Measurements from ENCODE around the gene PKNOX2.

Gene PKNOX2

DNA sequence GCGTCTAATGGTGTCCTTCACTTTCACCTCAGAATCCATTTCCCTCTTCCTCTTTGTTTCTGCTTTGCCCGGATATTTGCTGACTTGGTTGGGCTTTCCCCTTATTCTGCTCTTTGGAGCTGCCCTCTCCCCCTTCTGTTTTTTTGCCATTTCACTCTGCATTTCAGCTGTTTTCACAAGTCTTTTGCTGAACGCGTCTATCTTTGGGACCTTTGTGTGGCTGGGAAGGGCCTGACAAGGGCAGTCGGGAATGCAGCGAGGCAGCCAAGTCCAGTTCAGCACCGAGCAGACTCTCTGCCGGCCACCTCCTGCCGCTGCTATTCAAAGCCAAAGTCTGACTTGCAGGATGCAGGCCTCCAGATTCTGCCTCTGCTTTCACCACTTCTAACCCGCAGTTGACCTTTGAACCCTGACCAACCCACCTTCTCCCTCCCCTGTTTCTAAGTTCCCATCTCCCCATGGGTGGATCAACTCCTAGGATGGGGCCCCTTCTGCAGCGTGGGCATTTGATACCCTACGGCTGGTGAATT is 293.3 kb downstream of the PKNOX2 start:
- DNase-seq: no peak

GRCh38 chr11:125460275-125460674 is 295.7 kb downstream of the PKNOX2 start:
- no peak for DNase-seq

DNA sequence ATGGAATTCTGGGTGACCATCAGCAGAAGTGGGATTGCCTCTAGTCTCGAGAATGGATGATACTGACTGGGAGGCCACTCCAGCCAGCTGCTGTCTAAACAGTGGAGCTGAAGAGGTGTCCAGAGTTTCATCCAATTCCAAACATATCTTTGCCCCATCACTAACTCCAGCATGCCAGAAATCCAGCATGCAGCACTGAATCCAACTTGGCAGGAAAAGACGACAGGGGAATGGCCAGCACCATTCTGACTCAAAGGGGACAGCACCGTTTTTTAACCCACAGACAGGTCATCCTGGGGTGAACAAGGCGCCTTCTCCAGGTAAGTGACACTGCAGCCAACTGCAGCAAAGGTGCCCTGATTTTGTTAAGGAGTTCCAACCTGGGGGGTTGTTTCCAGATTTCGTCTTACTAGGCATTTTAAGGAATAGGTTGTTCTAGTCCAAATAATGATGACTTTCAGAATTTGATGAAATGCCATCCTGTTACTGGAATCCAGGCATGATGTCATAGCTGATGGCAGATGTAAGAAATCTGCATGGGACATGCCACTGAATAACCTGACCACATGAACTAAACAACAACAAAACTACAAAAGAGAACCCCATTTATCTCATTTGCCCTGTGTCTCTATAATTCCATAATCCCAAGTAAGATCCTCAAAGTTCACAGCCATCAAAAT is 299.2 kb downstream of the PKNOX2 start:
- DNase-seq: no peak

DNA sequence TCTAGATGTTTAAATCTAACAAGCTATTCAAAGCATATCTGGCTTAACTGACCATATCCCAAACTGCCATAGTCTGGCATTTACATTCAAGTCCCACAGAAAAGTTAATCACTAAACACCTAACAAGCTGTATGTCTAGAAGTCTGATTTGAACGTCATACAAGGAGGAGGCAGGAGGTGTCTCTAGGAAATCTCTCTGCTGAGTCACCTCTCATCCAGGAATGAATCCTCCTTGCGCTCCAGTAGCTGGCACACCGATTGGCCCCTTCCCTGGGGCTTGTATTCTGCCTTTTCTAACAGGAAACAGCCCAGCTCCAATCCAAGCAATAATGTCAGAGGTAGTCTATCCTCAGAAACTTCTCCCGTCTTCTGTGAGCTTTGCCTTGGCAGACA is 299.7 kb downstream of the PKNOX2 start:
- DNase-seq: no peak

DNA sequence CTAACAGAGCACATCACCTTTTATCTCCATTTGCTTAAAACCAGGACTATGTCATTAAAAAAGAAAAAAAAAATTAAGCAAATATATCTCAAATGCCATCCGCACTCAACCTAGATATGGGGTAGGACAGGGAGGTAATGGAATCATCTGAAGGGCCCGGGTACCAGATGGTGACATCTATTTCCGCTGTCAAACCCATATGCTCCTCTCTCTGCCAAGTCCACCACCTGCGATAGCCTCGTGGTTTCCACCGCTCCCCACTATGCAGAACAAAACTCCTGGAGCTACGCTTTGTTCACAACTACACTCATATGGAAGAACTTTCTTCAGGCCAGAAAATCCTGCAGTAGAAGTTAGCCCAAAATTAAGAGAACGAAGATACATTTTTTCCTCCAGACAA is 300.1 kb downstream of the PKNOX2 start:
- no peak for DNase-seq

DNA sequence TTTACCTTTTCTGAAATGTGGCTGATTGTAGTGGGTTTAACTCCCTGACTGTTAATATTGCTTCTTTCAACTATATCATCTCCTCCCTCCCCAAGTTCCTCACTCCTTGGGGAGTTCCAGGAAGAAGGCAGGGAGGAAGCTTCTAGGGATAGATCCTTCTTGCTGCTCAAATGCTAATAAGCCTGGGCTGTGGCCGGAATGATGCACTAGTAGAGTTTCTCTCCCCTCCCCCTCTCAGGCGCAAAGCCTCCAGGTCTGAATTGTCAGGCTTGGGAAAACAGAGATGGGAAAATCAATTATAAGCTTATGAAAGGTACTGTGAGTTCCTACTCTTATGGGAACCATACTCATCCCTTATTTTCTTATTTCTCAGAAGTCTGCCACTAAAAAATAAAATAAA is 300.7 kb downstream of the PKNOX2 start:
- DNase-seq: no peak

- DNase-seq: no peak
Observed at GRCh38 chr11:125465701-125466100, 301.1 kb downstream of the PKNOX2 start.

DNA sequence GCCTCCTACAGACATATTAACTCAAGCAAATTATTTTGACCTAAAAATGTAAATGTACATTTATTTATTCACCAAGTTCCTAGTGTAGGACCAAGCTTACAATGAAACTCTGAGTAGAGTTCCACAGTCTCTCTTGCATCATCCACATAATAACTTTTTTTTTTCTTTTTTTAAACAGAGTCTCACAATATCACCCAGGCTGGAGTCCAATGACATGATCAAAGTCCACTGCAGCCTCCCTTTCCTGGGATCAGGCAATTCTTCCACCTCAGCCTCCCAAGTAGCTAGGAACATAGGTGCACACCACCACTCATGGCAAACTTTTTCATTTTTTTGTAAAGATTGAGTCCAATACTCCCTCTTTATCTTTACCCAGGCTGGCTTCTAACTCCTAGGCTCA is 303.5 kb downstream of the PKNOX2 start:
- no peak for DNase-seq

DNA sequence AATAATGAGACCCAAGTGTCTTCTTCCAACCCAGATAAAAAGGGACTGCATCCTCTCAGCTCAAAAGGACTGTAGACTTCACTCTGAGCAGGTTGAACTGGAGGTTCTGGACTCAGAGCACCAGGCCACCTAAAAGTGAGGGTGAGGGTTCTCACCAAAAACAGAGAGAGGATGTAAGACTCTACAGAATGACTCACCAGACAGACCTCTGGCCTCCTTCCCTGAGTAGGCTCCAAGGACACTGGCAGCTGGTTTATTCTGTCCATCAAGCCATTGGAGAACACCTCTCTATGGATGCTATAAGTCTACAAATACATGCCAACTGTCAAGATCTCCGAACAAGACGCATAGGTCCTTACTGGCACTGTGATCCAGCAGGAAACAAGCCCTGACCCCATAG is 304.3 kb downstream of the PKNOX2 start:
- DNase-seq: no peak

DNA sequence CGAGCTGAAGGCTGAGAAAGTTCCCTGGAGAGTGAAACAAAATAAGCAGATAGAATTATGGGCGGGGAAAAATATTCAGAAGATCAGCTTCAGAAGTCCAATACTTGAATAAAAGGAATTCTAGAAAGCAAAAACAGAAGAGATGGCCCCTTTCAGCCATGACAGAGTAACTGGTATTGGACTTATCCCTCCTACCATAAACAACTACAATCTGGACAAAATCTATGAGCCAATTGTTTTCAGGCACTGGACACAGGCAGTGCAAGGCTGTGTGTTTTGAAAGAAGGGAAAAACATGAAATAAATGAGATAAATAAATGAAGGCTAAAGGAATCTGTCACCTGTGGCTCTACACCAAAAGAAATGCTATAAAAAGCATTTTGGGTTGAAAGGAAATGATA is 305.8 kb downstream of the PKNOX2 start:
- no peak for DNase-seq

DNA sequence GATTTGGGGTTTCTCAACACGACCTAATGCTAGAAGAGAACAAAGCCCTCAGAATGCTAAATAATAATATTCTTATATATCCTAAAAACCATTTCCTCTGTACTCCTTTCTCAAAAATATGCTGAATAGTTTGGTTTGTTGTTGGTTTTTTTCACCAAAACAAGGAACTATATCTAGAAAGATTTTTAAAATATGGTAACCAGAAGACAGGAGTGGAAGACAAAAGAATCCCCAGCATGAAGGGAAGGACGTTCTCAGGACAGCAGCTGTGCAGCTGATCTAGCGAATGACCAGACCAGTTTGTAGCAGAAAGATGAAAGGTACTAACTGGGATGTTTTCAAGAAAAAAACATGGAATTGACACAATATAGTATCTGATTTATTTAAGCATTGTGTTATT is 312.2 kb downstream of the PKNOX2 start:
- no peak for DNase-seq

DNA sequence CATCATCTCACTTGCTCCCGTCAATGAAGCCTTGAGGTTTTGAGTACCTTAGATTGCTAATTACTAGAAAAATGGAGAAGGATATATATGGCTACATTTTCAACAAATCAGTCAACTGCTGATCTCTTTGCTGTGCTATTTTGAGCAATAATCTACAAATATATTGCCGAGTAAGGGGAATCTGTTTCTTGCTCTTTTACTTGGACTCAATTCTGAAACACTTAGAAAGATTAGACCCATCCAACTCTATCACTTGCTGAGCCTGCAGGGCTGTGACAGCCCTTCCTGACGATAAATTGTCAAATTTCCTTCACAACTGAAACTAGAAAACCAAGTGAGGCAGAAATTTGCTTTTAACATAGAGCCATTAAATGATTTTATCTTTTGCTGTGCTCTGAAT is 314.6 kb downstream of the PKNOX2 start:
- DNase-seq: no peak

DNA sequence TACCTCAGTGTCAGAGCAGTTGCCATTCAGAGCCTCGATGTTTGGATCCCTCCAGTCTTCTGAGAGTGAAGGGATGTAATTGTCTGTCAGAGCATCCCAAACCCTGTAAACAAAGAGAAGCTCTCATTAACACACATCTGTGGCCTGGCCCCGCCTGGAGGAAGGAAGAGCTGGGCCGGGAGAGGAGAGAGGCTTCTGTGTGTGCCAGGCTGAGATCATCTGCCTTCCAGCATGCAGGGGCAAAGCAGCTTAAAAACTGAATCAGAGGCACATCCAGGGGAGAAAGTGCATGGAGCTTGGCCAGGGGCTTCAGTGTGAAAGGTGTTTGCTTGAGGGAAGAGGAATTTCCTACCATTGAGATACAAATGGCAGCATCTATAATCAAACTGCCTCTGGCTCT is 317.0 kb downstream of the PKNOX2 start:
- no peak for DNase-seq
